Mucosa of gallbladder (tissue), 1 donor: ENCODE results near the gene NAV2. TPM values are rescaled to one million over a fixed set of nuclear protein-coding genes. Genes with fewer than 3 reads are reported as not detected.
A peak's percentile ranks its signal among the peaks of the same experiment; 100 is the strongest.

Experiments used
- DNase-seq: peaks from one replicate; pipeline ENCODE4 v3.0.0-alpha.2; 2020; ENCODE audit warnings: low spot score
- total RNA-seq: library from RNA; stranded (reverse); gene quantifications from one replicate; pipeline ENCODE4 v1.2.1, GENCODE V29; 2021
- donor health status: DM: no; HTN: no; CAD: no.

Gene NAV2
- total RNA-seq, 1 donor from 2014 or later, result 5.3 TPM

DNA sequence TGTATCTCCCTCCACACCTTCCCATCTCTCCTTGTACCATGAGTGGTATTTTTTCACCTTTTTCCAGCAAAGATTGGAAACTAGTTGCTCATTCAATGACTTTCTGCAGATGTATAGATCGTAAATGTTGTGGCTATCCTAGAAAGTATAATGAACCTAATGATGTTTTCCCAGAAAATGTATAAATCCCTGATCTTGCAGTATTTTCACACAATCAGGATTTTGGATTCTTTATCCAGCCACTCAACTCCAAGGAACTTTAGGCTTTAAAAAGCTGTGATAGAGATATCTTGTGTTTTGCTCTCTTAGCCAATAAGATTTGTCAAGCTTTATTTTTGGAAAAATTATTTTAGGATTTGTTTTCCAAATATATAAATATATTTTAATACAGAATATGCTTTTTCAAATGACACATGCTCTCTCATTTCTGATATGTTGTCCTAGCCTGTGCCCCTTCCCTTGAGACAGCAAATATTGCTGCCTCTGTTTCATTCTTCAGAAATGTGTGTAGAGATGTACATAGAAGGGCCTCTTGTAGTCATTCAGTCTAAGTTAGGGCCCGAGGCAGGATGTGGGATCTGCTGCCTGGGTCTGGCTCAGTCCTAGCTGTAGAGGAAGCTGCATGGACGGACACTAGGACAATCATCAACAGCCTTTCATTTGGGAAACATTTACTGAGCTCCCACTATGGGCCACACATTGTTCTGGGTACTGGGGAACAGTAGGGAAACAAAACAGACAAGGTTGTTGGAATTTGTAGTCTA lies 62.4 kb downstream of the NAV2 start:
- no peak for DNase-seq

DNA sequence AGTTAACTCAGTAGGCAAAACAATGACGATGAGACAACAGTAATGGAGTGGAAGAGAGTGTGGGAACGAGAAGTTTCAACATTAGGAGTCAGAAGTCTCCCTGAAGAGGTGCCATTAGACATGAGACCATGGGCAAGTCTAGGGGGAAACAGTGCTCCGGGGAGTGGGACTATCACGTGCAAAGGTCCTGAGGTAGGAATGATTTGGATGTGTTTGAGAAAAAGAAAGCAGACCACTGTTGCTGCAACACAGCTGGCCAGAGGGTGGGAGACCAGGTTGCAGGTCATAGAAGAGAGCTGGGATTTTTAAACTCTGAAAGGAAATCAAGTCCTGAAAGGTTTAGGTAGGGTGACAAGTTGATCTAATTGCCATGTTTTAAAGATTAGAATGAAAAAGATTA lies 63.0 kb downstream of the NAV2 start:
- no peak for DNase-seq

DNA sequence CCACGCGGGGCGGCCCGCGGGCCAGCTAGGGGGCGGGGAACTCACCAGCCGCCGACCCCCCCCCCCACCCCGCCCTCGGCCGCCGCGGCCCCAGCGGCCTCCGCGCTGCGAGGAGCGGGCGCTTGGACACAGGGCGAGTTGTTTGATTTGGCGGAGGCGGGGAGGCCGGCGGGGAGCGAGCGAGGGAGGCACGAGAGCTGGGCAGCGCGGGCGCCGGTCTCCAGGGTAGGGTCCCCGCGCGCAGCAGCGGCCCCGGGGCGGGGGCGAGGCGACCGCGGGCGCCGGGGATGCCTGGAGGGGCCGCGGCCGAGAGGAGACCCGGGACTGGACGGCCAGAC lies 64.4 kb downstream of the NAV2 start:
- no peak for DNase-seq

DNA sequence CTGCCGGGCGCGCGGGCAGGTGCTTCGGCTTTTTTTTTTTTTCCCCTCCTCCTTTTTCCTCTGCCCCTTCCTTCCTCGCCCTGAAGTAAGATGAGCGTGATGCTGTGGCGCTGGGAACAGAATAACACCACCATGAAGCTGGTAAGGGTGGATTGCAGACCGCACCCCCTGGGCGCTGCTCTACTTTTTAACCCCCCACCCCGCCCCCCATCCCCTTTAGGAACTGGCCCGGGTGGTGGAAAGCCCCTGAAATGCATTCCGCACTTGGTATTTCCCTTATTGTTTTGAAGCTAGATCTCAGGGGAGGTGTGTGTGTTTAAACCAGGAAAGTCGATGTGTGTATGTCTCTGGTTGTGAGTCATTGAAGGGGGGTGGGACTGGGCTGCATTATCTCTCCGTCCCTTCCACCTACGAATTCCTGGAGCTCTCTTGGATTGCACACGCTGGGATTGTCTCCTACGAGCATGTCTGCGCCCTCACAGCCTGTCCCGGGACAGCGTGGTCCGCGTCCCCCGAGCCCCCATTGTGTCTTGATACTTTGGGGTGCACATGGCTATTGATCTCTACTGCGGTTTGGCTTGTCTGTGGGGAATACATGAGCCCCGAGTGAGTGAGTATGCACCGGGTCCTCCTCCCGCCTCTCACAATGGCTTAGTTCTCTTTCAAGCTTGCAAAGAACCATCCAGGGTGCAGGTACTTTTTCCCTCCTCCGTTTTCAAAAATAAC lies 64.9 kb downstream of the NAV2 start:
- DNase-seq, result peak; percentile 29

DNA sequence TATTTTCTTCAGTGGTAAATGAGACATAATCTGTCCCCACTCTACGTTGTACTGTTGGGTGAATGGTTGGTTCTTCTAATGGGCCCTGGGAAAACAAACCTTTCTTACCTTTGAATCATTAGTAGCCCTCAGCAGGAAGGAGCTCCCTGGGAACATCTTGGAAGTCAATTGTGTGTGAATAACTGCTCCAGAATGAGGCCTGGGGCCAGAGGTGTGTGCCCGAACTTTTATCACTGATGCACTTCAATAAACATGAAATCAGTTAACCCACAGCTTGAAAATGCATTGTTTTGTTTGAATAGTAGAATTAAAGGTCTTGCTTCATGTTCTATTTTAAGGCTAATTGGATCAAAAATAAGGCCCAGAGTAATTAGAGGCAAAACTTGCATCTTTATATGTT lies 67.1 kb downstream of the NAV2 start:
- no peak for DNase-seq

DNA sequence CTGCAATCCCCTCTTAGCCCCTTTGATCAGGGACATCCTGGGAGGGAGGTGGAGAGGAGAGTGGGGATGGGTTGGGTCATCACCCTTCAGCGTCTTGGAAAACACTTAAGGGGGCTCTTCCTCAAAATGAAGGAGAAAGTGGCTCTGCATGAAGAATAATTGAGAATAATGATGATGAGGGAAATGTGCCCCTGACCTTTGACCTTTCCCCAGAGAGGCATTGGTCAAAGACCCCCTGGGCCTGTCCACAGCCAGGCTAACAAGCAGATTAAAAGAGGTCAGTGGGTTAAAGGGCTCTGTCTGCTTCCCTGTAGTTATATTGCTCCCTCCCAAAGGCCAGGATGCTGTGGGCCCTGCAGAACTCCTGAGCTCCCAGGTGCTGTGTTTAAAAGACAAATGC lies 68.7 kb downstream of the NAV2 start:
- DNase-seq, result no peak

DNA sequence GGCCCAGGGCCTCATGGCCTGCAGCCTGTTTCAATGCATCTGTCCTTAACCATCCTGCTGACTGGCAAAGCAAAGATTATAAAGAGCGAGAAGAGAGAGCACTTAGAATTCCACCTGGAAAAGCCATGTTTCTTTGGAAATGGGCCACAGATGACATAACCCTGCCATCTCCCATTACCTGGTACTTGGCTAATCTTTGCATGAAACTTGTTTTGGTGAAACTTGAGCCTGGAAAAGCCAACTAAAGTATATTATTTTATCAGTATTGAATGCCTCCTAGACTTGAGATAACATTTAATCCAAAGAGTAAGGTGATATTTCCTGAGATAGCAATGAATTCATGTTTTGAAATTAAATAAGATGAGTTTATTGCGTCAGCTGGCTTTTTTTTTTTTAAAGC lies 72.6 kb downstream of the NAV2 start:
- DNase-seq, result no peak

DNA sequence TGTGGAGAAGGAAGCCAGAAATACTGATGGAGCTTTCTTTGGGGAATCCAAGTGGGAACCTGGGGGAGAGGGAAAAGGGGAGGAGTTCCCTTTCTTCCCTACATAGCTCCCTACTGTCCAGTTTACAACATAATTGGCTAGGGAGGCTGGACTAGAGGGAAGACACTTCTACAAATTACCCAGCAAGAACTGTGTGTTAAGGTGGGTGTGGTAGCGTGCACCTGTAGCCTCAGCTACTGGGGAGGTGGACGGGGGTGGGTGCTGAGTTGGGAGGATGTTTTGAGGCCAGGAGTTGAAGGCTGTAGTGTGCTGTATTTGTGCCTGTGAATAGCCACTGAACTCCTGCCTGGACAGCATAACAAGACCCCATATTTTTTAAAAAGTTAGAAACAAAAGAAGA lies 74.0 kb downstream of the NAV2 start:
- no peak for DNase-seq

DNA sequence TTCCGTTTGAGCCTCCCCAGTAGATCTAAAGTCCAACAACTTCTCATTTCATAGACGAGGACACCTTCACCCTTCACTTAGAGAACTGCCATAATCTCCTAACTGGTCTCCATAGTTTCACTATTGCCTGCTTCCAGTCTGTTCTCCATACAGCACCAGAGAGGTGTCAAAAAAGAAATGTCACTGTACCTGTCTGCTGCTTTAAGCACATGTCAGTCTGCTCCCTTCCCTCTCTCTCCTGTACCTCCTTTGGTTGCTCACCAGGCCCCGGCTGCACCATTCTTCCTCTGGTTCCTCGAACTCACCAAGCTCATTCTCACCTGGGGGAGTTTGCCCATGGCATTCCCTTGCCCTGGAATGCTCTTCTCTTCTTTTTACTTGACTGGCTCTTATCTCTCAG lies 75.8 kb downstream of the NAV2 start:
- no peak for DNase-seq

DNA sequence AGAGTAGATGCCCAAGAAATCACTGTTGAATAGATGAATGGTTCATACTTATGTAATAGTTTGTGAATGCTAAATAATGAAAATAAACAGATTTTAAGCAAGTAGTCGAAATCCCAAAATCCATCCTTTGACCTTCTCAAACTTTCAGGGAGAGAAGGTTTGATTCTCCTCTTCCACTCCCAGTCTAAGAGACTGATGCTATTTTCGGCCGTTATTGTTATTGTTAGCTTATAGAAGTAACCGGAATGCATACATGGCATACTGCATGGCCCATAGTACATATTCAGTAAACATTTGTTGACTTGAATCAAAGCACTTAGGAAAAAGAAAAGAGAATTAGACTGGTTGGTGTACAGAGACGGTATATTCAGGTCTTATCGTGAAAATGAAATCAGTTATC lies 76.6 kb downstream of the NAV2 start:
- DNase-seq, result no peak

DNA sequence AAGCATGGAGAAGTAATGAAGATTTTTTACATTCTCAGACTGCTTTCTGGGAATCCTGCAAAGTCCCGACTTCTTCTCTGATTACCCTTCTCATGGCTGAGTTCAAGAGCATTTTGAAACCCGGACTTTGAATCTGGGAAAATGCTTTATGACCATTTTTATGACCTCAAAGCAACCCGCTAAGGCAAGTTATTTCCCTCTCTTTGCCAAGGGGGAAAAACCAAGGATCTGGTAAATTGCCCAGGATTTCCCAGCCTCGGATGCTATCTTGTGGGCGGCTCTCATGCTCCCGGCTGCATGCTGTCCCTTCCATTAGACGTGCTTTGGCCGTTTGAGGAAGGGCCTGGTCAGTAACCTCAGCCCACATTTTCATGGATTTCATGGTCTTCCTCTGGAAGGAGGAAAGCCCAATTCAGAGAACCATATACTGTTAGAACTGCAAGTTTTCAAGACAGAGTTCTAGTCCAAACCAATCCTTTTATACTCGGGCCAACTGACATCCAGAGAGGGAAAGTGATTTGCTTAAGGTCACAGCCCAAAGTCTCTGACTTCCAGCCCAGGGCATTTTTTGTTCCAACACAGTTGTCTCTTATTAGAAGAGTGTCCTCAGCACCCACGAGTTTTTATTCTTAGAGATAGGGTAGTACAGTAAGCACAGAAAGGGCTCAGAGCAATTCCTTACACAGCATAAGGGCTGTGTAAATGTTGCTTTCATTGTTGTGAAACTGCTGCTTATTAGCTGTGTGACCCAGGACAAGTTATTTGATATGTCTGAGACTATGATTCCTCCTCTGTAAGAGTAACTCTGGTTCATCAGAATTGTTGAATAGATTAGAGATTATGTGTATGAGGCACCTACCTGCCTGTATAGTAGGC lies 77.4 kb downstream of the NAV2 start:
- no peak for DNase-seq

DNA sequence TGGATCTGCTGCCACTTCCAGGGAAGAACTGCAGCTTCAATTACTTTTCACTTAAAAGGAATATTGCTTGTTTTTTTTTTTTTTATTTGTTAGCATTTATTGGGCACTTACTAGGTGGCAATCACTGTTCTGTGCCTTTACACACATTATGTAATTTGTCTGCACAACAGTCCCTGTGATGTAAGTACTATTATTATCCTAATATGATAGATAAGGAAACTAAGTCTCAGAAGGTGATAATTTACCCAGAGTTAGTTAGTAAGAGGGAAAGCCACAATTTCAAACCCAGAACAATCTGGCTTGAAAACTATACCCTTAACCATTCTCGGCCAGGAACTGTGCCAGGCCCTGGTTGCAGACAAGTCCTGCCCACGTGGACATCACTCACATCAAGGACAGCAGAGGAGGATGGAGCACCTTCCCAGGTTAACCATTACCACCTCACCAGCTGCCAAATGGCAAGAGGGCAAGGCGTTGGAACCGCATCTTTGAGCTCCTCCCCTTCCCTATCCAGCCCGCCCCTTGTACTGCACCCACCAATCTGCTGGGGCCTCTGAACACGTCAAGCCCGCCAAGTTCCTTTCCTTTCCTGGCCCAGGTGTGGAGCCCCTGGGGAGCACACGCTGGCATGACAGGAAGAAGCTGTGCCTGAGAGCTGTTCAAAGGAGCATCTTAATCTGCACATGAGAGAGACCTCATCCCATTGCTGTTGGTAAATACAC lies 78.4 kb downstream of the NAV2 start:
- DNase-seq, result peak; percentile 73

DNA sequence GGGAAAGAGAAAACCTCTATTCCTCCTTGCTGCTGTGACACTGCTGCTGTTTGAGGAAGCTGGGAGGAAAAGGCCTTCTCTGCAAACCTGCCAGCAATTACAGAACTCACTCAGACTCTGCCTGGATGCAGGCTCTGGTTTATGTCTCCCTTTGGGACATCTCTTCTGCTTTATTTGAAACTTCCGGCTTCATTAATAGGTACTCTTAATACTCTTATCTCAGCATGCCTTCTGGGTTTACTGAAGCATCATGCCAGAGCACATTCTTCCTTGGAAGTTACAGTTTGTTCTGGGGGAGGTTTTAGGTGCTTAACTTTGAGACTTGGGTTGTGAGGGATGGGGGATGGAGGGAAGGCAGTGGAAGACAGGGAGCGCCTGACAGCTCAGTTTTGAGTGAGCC lies 79.9 kb downstream of the NAV2 start:
- no peak for DNase-seq

DNA sequence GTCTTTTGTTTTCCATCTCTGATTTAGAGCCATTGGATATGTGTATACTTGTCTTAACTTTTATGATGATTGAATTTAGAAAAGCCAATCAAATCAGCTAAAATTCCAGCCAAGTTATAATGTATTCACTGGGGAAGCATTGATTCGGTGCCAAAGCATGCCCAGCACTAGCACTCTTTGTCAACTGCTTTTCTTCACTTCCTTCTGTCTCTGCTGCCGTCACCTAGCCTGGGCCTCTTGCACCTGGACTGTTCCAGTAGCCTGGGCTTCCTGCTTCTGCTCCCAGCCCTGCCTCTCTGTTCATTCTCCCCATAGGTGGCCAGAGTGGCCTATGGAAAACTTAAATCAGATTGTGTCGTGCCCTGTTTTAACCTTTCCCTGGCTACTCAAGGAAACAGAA lies 80.7 kb downstream of the NAV2 start:
- DNase-seq, result peak; percentile 15

DNA sequence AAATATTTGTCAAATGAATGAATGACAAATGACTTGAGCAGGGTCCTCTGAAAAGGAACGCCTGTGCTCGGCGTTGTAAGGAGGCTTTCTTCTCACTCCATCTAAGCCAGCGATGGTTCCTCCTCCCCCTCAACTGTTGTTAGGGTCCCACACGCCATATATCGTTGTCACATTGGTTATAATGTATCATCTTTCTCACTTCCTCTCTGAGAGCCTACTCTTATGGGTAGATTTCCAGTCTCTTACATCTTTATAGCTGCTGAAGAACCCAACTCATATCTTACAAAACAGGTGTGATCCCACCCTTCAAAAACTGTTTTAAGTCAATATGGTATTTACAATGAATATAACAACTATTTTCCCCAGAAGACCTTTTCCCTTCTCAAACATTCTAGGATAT lies 81.5 kb downstream of the NAV2 start:
- DNase-seq, result no peak

DNA sequence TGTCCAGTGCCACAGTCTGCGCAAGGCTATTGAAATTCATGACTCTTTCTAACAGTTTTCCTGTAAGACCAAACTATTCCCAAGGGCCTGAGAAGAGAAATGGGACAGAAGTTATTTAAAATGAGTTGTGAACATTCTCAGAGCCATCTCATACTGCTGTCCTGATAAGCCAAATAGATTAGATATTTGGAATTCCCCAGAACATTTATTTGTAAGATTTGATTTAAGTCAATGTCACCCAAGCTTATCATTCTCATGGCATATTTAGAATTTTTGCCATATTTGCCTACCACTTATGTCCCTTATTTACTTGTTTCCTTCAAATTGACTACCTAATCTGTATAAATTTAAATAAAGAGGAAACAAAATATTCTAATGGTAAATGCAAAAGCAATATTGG lies 82.4 kb downstream of the NAV2 start:
- no peak for DNase-seq

DNA sequence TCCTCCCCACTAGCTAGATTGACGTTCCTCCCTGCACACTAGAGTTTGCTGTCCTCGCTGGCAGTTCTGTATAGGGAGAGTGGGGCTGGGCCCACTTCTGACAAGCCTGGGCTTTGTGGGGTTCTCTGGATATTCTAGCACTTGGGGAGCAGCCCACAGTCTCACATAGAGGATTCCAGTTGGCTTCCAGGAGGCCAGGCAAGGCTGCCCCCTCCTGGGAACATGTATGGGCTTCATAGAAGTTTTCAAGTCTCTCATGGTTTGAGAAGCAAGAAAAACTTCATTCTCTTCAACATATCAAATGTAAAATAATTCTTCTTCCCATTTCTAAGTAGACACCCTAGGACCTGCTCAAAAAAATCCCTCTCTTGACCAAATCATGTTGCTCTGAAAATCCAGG lies 87.5 kb downstream of the NAV2 start:
- no peak for DNase-seq

DNA sequence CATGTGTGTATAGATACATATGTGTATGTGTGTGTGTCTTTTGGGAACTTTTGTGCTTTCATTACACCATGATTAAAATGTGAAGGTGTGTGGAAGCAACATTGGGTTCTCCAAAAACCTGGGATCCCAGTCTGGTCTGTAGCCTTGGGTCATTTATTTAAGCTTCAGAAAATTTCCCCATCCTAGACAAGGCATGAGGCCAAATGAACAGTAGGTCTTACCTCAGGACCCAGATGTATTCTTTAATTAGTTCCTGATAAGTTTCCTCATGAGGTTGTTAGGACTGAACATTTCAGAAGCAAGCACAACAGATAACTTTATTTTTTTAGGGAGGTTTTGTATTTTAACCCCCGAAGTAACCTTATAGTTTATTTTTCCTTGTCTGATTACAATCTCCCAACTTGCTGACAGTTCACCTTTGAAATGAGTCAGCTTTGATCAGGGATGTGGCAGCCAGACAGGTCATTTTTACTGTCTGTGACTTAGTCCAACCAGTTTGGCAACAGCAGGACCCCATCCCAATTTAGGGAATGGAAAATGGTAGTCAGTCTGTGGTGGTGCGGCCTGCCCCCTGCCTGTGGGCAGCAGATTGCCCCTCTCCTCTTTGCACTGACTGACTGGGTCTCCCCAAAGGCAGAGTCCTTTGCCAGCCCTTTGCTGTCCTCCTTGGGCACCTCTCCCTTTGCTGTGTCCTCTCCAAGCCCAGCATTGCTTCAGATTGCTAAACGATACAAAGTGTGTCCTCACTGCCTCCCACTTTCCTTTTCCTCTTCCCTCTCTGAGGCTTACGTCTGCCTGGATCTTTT lies 88.3 kb downstream of the NAV2 start:
- DNase-seq, result no peak

DNA sequence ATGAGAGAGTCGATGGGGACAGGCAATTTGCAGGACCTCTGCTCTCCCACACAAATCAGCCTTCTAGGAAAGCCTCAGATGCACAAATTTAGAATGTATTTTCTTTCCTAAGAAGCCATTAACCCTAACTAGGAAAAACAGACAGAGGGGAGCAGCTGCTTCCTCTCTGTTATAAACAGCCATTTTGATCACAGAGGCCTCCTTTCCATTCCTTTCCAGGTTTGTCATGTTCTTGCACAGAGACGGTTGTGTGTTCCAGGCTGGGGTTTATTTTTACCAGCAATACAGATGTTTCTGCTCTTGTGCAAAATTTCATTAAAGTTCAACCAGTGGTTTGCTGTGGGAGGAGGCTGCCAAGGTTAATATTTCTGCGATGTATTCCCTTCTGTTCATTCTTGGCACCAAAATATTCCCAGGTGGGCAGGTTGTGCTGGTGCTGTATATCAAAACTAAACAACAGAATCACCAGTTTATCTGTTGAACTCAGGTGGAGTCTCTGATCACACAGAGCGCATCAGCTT lies 90.2 kb downstream of the NAV2 start:
- DNase-seq, result no peak

DNA sequence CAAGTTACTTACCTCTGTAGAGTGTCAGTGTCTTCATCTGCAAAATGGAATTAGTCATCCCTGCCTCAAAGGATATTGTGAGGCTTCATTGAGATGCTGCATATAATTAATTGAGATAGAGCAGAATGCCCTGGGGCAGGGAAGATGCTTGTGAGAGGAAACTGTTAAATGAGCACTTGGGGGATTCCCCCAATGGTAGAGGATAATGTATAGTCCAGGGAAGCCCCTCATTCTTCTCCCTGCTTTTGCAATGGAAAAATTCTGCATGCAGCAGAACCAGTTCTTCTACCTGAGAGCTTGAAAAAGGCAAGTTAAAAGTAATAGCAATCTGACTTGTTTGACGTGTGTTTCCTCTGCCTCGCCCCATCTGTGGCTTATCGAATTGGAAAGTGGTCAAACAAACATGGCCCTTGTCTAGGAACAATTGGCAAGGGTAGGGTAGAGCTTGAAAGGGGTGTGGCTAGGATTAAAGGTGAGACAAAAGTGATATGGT lies 90.9 kb downstream of the NAV2 start:
- peak; percentile 69 for DNase-seq

DNA sequence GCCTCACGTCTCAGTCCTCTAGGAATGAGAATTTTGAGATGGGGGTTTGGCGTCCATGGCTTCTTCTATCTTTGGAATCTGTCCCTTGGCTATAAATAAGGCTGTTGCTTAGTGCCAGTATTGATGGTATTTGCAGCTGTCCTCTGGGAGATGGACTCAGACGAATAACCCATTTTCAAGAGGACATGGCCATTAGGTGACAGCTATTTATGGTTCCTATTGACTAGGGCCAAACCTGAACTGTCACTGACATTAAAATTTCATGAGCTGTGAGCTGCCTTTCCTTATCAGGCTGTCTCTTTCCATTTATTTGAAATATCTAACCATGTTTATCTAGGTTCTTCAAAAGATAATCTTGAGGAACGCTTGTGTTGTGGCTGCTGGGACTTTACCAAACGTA lies 92.7 kb downstream of the NAV2 start:
- DNase-seq, result no peak
